ENCODE results near the gene FAM107B.

The FAM107B gene

DNA sequence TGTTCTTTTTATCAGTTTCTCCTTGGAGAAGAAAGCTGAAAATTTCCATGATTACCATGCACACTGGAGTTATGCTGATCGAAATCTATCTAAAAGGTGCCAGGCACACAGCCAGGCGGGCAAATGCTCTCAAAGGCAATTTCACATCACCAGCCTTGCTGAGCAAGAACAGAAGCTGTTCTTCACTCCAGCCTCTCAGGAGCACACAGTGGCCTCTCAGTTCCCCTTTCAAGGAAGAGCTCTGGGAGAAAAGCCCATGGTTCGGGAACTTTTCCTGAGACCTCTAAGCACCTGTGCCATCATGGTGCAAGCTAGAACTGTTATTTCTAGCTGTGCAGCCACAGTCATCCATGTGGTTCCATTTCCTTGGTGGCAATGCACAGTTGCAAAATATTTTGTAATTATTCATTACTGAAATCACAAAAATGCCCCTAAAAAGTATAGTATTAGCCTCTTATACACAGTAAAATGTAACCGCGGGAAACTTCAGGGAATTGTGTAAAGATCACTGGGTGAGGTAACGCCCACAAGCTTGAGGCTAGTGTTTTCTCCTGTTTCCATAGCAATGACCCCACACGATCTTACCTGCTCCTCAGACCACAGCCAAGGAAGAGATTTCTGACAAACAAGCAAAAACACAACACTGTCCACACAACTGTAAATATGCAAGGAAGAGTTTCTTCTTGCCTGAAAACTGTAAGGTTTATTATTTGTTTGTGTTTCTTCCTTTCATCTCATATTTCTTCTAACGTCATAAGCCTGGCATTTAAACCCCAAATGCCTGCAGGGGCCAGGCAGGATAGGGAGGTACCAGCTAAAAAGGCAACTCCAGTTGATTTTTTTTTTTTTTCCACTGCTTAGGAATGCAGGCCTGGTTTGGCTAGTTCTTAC, 121.2 kb downstream of the FAM107B start:
- H3K4me3 ChIP-seq (ENCODE audit: low read depth, low read length), result no peak overlapping the region
- TF ChIP-seq, protein P1, sequence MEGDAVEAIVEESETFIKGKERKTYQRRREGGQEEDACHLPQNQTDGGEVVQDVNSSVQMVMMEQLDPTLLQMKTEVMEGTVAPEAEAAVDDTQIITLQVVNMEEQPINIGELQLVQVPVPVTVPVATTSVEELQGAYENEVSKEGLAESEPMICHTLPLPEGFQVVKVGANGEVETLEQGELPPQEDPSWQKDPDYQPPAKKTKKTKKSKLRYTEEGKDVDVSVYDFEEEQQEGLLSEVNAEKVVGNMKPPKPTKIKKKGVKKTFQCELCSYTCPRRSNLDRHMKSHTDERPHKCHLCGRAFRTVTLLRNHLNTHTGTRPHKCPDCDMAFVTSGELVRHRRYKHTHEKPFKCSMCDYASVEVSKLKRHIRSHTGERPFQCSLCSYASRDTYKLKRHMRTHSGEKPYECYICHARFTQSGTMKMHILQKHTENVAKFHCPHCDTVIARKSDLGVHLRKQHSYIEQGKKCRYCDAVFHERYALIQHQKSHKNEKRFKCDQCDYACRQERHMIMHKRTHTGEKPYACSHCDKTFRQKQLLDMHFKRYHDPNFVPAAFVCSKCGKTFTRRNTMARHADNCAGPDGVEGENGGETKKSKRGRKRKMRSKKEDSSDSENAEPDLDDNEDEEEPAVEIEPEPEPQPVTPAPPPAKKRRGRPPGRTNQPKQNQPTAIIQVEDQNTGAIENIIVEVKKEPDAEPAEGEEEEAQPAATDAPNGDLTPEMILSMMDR (IDR thresholded peaks at IDR 0.05; ENCODE audit: low read depth, low read length), result no peak

DNA sequence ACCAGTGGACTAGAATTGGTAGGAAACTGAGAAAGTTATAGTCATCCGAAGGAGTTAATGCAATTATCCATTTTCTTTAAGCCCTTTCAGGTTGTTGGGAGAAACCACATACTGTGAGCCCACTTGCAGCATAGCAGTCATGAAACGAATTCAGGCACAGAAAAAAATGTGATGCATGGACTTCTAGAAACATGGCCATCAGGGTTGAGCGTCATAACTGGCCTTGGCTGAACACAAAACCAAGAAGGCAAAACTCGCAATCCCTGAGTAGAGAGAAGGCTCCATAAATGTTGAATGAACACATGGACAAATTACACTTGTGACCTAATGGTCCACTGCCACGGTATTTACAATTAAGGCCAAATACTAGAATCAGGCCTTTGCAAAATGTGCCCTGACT, 121.9 kb downstream of the FAM107B start:
- TF ChIP-seq, protein P1 (IDR thresholded peaks at IDR 0.05; ENCODE audit: low read depth, low read length), result no peak
- H3K4me3 ChIP-seq (ENCODE audit: low read depth, low read length), result no peak overlapping the region

DNA sequence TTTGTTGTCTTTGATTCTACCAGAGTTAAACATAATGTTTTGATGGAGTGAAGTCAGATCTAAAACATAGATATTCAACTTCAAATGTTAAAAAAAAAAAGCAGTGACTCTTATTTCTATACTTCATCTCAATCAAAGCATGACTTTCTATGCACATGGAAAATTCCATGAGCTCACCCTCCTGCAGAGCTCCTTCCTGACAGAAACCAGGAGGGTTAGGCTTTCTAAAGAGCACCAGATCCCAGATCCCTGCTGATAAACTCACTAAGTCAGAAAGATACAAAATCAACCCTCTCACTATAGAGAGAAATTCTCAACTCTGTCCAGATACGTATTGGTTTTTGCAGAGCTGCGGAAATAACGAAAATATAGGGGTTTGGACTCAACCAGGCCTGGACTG, 122.6 kb downstream of the FAM107B start:
- TF ChIP-seq, protein P1 (IDR thresholded peaks at IDR 0.05; ENCODE audit: low read depth, low read length), result no peak

DNA sequence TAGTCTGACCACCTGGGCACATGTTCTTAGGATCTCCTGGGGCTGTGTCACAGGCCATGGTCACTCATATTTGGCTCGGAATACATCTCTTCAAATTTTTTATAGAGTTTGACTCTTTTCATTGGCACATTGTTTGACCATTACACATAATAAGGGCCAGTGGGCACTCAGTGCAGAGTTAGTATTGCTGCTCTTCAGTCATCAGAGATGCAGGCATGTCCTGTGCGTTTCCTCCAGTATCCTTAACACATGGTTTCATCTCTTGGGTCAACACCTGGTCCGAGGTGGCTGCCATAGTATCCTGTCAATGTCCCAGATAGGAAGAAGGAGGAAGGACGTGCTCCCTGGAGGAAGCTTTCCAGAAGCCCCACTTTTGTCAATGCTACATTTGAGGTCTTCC, 125.0 kb downstream of the FAM107B start:
- TF ChIP-seq, protein P1 (IDR thresholded peaks at IDR 0.05; ENCODE audit: low read depth, low read length), result no peak
- no peak overlapping the region for H3K4me3 ChIP-seq (ENCODE audit: low read depth, low read length)

More for the DNA sequence above, 122.6 kb downstream of the FAM107B start:
- H3K4me3 ChIP-seq (ENCODE audit: low read depth, low read length), result no peak overlapping the region

DNA sequence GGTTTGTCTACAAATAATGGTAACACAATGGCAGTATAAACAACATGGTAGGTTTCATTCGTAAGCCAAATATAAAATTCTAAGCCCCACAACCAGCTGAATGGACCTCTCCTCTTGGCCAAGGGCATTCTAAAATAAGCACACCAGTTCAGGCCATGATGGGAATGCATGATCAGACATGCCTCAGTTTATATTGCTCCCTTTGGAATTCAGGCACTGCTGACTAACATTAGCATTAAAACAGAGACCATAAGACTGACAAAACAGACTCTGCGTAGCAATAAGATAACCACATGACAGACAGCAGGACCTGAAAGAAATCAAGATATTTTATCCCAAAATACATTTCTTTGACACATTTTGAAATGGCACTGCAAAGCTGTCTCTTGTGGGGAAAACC, 125.8 kb downstream of the FAM107B start:
- TF ChIP-seq, protein P1 (IDR thresholded peaks at IDR 0.05; ENCODE audit: low read depth, low read length), result no peak
- H3K4me3 ChIP-seq (ENCODE audit: low read depth, low read length), result no peak overlapping the region

DNA sequence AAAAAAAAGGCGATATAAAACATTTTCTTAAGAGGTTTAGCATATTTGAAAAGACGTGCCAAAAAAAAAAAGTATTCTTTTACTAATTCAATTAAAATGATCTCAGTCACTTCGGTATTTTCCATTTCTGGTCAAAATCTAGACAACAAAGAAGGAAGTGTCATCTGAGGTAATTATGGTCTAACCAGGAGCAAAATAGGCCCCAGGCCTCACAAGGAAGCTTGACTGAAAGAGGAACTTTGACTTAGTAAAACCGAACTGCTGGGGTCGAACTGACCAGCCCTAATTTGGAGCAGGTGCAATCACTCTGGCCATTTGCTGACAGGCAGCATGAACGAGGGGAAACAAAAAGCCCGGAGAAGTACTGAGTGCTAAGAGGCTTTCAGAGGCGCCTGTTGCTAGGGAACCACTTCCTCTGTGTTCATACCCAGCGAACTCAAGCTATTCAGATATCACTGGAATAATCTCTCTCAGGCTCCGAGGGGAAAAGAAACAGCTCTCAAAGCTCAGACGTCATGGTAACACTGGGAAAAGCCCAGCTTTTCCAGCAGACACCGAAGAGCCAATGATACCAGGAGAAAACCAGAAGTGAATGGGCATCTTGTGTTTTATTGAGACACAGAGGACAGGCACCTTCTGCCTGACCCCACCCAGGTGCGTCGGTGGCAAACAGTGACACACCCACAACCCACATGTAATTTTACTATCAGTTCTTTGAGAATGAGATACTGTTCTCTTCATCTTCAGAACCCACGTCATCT, 126.5 kb downstream of the FAM107B start:
- TF ChIP-seq, protein P1 (IDR thresholded peaks at IDR 0.05; ENCODE audit: low read depth, low read length), result no peak

More for the DNA sequence above, 126.5 kb downstream of the FAM107B start:
- H3K4me3 ChIP-seq (ENCODE audit: low read depth, low read length), result no peak overlapping the region

Measured in WI38 (cell line).